Nephron (organoid): ENCODE measurements around the gene SEPTIN10.

Source experiments
- H3K27ac Mint-ChIP-seq, 3 experiments: 2 replicates each; pipeline ENCODE4 v1.8.0; 2020; ENCODE audit warnings: mixed read lengths in 3 of 3, mild to moderate bottlenecking in 2 of 3, moderate library complexity in 1 of 3
- H3K27me3 Mint-ChIP-seq: 2 replicates; pipeline ENCODE4 v1.8.0; 2021; ENCODE audit warnings: low read depth, mild to moderate bottlenecking, moderate library complexity, mixed read lengths
- H3K36me3 Mint-ChIP-seq: 2 replicates; pipeline ENCODE4 v1.8.0; 2020; ENCODE audit warnings: low read depth, mixed read lengths
- H3K4me1 Mint-ChIP-seq: 2 replicates; pipeline ENCODE4 v1.8.0; 2020; ENCODE audit warnings: mixed read lengths
- H3K4me3 Mint-ChIP-seq, 3 experiments: 2 replicates each; pipeline ENCODE4 v1.8.0; 2020; ENCODE audit warnings: mild to moderate bottlenecking in 3 of 3, mixed read lengths in 3 of 3, moderate library complexity in 2 of 3
- H3K9me3 Mint-ChIP-seq: 2 replicates; pipeline ENCODE4 v1.8.0; 2020; ENCODE audit warnings: mixed read lengths
- CTCF ChIP-seq, 3 experiments: fragments of 200-600 bp; sonication (generic); IDR thresholded peaks; one replicate each; pipeline ENCODE4 v1.5.0; 2021; ENCODE audit warnings: antibody characterized with exemption in 3 of 3; ENCODE audit not compliant: unreplicated experiment in 3 of 3

Gene SEPTIN10

GRCh38 chr2:109597283-109597682 lies 16.5 kb downstream of the SEPTIN10 start:
- Mint-ChIP-seq H3K27me3 (no peaks in the 10 kb centered on the region), H3K27ac (no peak overlapping the region), H3K4me1 (peaks cover 13% of the 10 kb centered on the region), H3K4me3 (no peak overlapping the region), H3K36me3 (peaks cover 5% of the 10 kb centered on the region), H3K9me3 (no peaks in the 10 kb centered on the region)
- no peak for TF ChIP-seq CTCF (IDR thresholded peaks at IDR 0.05; ENCODE audit: unreplicated experiment in 3 of 3)

- H3K9me3 Mint-ChIP-seq, result no peaks in the 10 kb centered on the region
- no peaks in the 10 kb centered on the region for H3K4me1 Mint-ChIP-seq
- peaks cover 16% of the 10 kb centered on the region for H3K36me3 Mint-ChIP-seq
- H3K27ac Mint-ChIP-seq, result no peak overlapping the region
- no peak overlapping the region for H3K4me3 Mint-ChIP-seq
- no peaks in the 10 kb centered on the region for H3K27me3 Mint-ChIP-seq
- no peak for TF ChIP-seq CTCF (IDR thresholded peaks at IDR 0.05; ENCODE audit: unreplicated experiment in 3 of 3)
Observed at GRCh38 chr2:109595644-109596043, 18.1 kb downstream of the SEPTIN10 start.

DNA sequence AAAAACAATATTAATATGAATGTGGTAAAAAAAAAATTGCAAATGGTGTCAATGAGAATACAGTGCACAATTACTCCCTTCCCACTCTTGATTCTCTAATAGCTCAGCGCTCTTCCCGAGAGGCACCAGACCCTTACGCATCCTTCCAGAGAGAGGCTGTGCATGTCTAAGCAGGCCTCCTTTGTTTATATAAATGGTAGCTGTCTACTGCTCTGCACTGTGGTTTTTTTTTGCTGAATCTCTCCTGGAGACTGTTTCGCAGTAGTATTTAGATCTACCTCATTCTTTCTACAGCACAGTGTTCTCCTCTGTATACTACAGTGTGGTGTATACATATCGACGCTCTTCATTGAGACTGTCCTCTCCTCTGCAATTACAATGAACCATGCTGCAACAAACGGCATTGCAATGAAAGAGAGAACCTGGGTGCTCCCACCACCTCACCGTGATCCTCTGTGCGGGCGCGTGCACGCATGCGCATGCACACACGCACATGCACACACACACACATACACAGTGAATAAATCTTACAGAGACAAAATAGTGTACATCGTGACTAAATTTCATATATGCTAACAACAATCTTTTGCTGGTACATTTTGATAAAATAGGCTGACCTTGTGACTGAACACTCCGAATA lies 19.4 kb downstream of the SEPTIN10 start:
- H3K4me3 Mint-ChIP-seq, result no peak overlapping the region
- no peaks in the 10 kb centered on the region for H3K4me1 Mint-ChIP-seq
- TF ChIP-seq CTCF (IDR thresholded peaks at IDR 0.05; ENCODE audit: unreplicated experiment in 3 of 3), result no peak
- H3K27me3 Mint-ChIP-seq, result no peaks in the 10 kb centered on the region
- H3K36me3 Mint-ChIP-seq, result peaks cover 18% of the 10 kb centered on the region
- H3K9me3 Mint-ChIP-seq, result no peaks in the 10 kb centered on the region
- H3K27ac Mint-ChIP-seq, result no peak overlapping the region

GRCh38 chr2:109592905-109593304 lies 20.9 kb downstream of the SEPTIN10 start:
- Mint-ChIP-seq H3K4me1 (no peaks in the 10 kb centered on the region), H3K36me3 (peaks cover 22% of the 10 kb centered on the region), H3K9me3 (no peaks in the 10 kb centered on the region), H3K27me3 (no peaks in the 10 kb centered on the region), H3K27ac (no peak overlapping the region), H3K4me3 (no peak overlapping the region)
- TF ChIP-seq CTCF (IDR thresholded peaks at IDR 0.05; ENCODE audit: unreplicated experiment in 3 of 3), result no peak

- no peaks in the 10 kb centered on the region for H3K27me3 Mint-ChIP-seq
- H3K4me3 Mint-ChIP-seq, result no peak overlapping the region
- no peaks in the 10 kb centered on the region for H3K4me1 Mint-ChIP-seq
- TF ChIP-seq CTCF (IDR thresholded peaks at IDR 0.05; ENCODE audit: unreplicated experiment in 3 of 3), result no peak
- H3K27ac Mint-ChIP-seq, result no peak overlapping the region
- no peaks in the 10 kb centered on the region for H3K9me3 Mint-ChIP-seq
- peaks cover 35% of the 10 kb centered on the region for H3K36me3 Mint-ChIP-seq
Observed at GRCh38 chr2:109591206-109591605, 22.6 kb downstream of the SEPTIN10 start.

GRCh38 chr2:109586687-109587086 lies 27.1 kb downstream of the SEPTIN10 start:
- TF ChIP-seq CTCF (IDR thresholded peaks at IDR 0.05; ENCODE audit: unreplicated experiment in 3 of 3), result no peak
- Mint-ChIP-seq H3K27ac (no peak overlapping the region), H3K36me3 (peaks cover 56% of the 10 kb centered on the region)

More at GRCh38 chr2:109586687-109587086, 27.1 kb downstream of the SEPTIN10 start:
- Mint-ChIP-seq H3K27me3 (no peaks in the 10 kb centered on the region), H3K4me3 (no peak overlapping the region), H3K4me1 (peaks cover 5% of the 10 kb centered on the region), H3K9me3 (no peaks in the 10 kb centered on the region)
